ENCODE data around the gene CSNK1G1.
"Not testable (repeated sequence)": the region's sequence is repeated elsewhere in the genome, so short reads cannot be mapped to it uniquely, and the experiment has no call there.

CSNK1G1 gene

GRCh38 chr15:64236156-64236894 lies 119.6 kb downstream of the CSNK1G1 start:
- no peak for FAIRE-seq

- no peak for FAIRE-seq
Observed at GRCh38 chr15:64235552-64235951, 120.4 kb downstream of the CSNK1G1 start.

- no peak for FAIRE-seq
Observed at GRCh38 chr15:64233299-64233698, 122.7 kb downstream of the CSNK1G1 start.

GRCh38 chr15:64232400-64232799 lies 123.6 kb downstream of the CSNK1G1 start:
- FAIRE-seq = no peak

- no peak for FAIRE-seq
Observed at GRCh38 chr15:64229129-64229724, 126.7 kb downstream of the CSNK1G1 start.

GRCh38 chr15:64225804-64226203 lies 130.2 kb downstream of the CSNK1G1 start:
- FAIRE-seq = no peak

GRCh38 chr15:64224511-64224910 lies 131.5 kb downstream of the CSNK1G1 start:
- FAIRE-seq = no peak

GRCh38 chr15:64223882-64224281 lies 132.1 kb downstream of the CSNK1G1 start:
- no peak for FAIRE-seq

GRCh38 chr15:64222573-64223366 lies 133.2 kb downstream of the CSNK1G1 start:
- no peak for FAIRE-seq

- FAIRE-seq = not testable (repeated sequence)
Observed at GRCh38 chr15:64221911-64222310, 134.1 kb downstream of the CSNK1G1 start.

- not testable (repeated sequence) for FAIRE-seq
Observed at GRCh38 chr15:64217429-64217750, 138.6 kb downstream of the CSNK1G1 start.

- FAIRE-seq = no peak
Observed at GRCh38 chr15:64216730-64217428, 139.1 kb downstream of the CSNK1G1 start.

GRCh38 chr15:64216196-64216595 lies 139.8 kb downstream of the CSNK1G1 start:
- no peak for FAIRE-seq

- no peak for FAIRE-seq
Observed at GRCh38 chr15:64213646-64214045, 142.3 kb downstream of the CSNK1G1 start.

- FAIRE-seq = no peak
Observed at GRCh38 chr15:64211696-64212095, 144.3 kb downstream of the CSNK1G1 start.

- FAIRE-seq = no peak
Observed at GRCh38 chr15:64210371-64210770, 145.6 kb downstream of the CSNK1G1 start.

- peak; percentile 86 for FAIRE-seq
Observed at GRCh38 chr15:64209680-64210334, 146.2 kb downstream of the CSNK1G1 start.

- FAIRE-seq = no peak
Observed at GRCh38 chr15:64205202-64205601, 150.8 kb downstream of the CSNK1G1 start.

GRCh38 chr15:64197425-64197824 lies 158.5 kb downstream of the CSNK1G1 start:
- FAIRE-seq = no peak

- no peak for FAIRE-seq
Observed at GRCh38 chr15:64193971-64194370, 162.0 kb downstream of the CSNK1G1 start.

- FAIRE-seq = no peak
Observed at GRCh38 chr15:64191971-64192830, 163.8 kb downstream of the CSNK1G1 start.
